HG02759 (cell line): ENCODE data around the gene VAMP5.
"Not testable (repeated sequence)": the region's sequence is repeated elsewhere in the genome, so short reads cannot be mapped to it uniquely, and the experiment has no call there.

Source experiments
- ATAC-seq: cut with Tn5 transposase; IDR thresholded peaks from one replicate; pipeline ENCODE4 v1.9.1; 2021; ENCODE audit warnings: mild to moderate bottlenecking, moderate library complexity; ENCODE audit not compliant: unreplicated experiment

VAMP5 gene

GRCh38 chr2:85549826-85550225 lies 34.4 kb upstream of the VAMP5 start:
- no peak for ATAC-seq

- no peak for ATAC-seq
Observed at GRCh38 chr2:85550486-85550885, 33.7 kb upstream of the VAMP5 start.

- peak; percentile 76 for ATAC-seq
Observed at GRCh38 chr2:85551698-85552678, 32.2 kb upstream of the VAMP5 start.

GRCh38 chr2:85553184-85553583 lies 31.0 kb upstream of the VAMP5 start:
- no peak for ATAC-seq

DNA sequence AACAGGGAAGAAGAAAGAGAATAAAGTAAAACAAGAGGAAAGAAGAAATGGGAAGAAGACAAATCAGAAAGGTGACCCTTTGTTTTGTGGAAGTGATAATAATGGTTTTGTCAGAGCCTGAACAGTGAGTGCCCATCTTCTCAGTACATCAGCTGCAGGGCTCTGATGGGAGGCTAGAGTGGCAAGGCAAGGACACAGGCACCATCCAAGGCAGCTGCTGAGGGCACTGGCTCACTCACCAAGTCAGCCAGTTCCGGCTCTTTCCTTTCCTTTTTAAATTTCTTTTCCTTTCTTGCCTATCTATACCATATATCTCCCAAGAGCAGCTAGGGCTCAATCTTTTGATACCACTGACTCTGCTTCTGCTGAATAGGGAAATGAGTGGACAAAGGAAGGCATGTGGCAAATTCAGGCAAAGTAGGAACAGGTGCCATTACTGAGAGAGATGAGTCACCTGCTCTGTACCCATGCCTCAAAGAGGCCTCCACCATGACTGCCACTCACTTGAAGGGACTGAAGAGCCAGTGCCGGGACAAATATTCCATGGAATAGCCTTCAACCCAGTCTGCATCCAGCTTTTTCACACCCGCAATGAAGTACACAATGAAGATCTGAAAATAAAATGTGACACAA lies 29.1 kb upstream of the VAMP5 start:
- no peak for ATAC-seq

- ATAC-seq, result no peak
Observed at GRCh38 chr2:85557130-85557529, 27.1 kb upstream of the VAMP5 start.

GRCh38 chr2:85558160-85558559 lies 26.1 kb upstream of the VAMP5 start:
- ATAC-seq, result no peak

DNA sequence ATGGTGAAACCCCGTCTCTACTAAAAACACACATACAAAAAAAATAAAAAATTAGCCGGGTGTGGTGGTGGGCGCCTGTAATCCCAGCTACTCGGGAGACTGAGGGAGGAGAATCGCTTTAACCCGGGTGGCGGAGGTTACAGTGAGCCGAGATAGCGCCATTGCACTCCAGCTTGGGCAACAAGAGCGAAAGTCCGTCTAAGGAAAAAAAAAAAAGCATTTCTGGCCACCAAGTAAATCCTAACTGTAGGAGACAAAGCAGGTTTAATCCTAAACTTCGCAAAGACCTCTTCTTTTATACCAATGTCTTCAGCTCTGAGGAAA lies 23.9 kb upstream of the VAMP5 start:
- ATAC-seq, result not testable (repeated sequence)

DNA sequence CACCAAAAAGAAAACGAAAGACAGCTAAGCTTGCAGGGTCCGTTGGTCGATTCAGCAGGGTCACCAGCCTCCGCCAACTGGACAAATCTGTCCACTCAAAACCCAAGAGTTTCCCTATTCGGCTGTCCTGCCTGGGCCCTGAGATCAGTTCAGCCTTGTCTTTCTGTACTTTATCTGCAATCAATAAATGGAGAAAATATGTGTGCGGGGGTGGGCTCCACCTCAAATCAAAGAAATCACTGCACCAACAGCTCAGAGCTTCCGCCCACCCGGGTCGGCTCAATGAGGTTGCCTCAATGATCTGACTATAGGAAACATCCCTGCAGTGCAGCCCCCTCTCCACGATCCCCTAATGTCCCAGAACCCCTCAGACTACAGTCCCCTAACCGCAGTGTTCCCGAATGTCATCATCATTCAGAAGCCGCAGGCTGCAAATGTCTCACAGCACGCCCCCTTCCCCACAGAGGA lies 23.4 kb upstream of the VAMP5 start:
- ATAC-seq, result peak; percentile 16

DNA sequence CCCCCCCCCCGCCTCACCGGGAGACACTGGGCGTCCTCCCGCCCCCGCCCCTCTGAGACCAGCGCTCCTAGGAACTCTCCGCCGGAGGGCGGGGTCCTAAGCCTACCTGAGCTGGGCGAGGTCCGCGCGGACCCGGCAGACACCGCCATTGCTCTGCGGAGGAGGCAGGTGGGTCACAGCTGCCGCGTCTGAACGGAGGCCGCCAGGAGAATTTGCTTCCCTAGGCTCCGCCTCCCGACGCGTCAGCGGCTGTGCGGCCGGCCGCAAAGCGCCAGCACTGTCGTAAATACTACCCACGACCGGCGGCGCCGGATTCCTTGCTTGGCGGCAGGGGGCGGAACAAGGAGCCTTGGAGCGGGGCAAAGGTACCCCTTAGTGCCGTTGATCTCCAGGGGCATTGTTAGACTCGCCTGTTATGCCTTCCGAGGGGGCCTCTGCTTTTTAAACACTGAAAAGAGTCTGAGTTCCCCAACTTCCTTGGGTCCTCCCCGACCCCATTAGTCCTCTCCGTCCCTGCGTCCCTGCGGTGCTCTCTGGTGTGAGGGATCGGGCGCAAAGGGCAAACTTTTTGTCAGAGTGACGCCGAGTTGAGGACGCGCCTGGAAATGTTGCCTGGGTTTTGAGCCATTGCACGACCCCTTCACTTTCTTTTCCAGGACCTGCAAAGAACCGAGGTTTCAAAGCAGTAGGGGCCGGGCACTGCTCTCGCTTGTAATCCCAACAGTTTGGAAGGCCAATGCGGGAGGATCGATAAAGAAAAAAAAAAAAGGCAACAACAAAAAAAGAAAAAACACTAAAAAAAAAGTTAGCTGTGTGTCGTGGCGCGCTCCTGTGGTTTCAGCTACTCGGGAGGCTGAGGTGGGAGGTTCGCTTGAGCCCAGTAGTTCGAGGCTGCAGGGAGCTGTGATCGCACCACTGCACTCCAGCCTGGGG lies 22.7 kb upstream of the VAMP5 start, which contains the start of gene GGCX:
Gene GGCX, minus strand, starts transcription at position 214 of the 933 bp plus-strand sequence. Its CDS starts 65 bp downstream, at position 149.
- ATAC-seq, result peak; percentile 95

DNA sequence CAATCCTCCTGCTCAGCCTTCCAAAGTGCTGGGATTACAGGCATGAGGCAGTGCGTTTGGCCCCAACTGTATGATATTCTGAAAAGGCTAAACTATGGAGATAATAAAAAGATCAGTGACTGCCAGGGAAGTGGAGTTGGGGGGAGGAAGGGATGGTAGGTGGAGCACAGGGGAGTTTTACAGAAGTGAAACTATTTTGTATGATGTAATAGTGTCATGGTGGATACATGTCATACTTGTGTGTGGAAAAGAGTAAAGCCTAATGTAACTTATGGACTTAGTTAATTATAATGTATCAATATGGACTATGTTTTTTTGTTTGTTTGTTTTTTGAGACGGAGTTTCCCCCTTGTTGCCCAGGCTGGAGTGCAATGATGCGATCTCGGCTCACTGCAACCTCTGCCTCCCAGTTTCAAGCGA lies 20.1 kb upstream of the VAMP5 start:
- no peak for ATAC-seq

GRCh38 chr2:85566265-85566664 lies 18.0 kb upstream of the VAMP5 start:
- no peak for ATAC-seq

DNA sequence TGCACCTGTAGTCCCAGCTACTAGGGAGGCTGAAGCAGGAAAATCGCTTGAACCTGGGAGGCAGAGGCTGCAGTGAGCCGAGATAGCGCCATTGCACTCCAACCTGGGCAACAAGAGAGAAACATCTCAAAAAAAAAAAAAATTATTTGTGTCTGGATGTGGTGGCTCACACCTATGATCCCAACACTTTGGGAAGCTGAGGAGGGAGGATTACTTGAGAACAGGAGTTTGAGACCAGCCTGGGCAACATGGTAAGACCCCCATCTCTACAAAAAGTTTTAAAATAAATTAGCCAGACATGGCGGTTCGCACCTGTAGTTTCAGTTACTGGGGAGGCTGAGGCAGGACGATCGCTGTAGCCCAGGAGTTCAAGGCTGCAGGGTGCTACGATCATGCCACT lies 8.5 kb upstream of the VAMP5 start:
- ATAC-seq, result no peak

GRCh38 chr2:85577063-85577385 lies 7.2 kb upstream of the VAMP5 start:
- ATAC-seq, result no peak

- peak; percentile 64 for ATAC-seq
Observed at GRCh38 chr2:85577386-85578242, 6.6 kb upstream of the VAMP5 start, which contains the start of gene VAMP8. TSS of gene VAMP8 (plus strand) at chr2:85577586. CDS start at chr2:85577647, 61 bp downstream.

DNA sequence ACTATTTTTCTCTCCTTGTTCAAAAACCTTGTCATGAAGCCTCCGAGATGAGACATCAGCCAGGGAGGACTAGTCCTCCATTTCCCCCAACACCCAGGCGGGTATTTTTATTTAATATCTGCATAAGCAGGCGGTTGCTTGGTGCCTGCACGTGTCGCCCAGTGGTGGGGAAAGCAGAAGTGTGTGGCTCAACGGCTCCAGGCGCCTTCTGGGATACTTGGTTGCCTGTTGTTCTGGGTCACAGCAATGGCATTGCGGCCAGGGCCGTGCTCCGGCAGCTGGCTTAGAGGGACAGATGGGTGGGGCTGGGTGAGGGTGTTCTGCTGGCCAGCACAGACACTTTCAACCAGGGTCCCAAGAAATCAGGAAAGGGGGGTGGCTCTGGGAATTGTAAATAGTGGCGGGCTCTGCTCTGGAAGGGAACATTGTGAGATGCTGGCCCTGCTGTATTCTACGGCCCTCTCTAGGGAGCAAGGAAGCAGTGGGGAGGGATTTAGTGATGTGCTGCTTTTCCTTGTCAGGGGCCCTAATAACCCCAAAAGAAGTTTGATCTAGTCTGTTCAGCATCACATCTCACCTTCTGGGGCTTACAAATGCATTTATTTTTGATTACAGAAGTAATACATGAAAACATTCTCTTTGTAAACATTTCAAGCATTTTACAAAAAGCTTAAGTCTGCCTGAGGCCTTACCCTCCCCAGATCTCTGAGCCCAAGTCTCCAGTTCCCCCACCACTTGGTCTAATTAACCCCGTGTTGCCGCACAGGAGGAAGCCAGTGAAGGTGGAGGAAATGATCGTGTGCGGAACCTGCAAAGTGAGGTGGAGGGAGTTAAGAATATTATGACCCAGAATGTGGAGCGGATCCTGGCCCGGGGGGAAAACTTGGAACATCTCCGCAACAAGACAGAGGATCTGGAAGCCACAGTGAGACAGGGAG lies 5.7 kb upstream of the VAMP5 start:
- peak; percentile 55 for ATAC-seq

- ATAC-seq, result no peak
Observed at GRCh38 chr2:85579266-85579935, 4.8 kb upstream of the VAMP5 start.

GRCh38 chr2:85580206-85580605 lies 4.0 kb upstream of the VAMP5 start:
- ATAC-seq, result no peak
